Uterus (tissue), 4 donors: Measurements from ENCODE around the gene CR1. TPM values are rescaled to one million over a fixed set of nuclear protein-coding genes. Genes with fewer than 3 reads are reported as not detected.
"Not testable (repeated sequence)": the region's sequence is repeated elsewhere in the genome, so short reads cannot be mapped to it uniquely, and the experiment has no call there.

Experiments used
- DNase-seq, 2 donors: peaks; one replicate each; pipeline ENCODE4 v3.0.0-alpha.2; 2019 to 2020
- H3K27ac ChIP-seq, 2 donors: fragments of 200-600 bp; sonication (generic); 1 replicate in 1 of 2; 2 replicates in 1 of 2; pipeline ENCODE4 v1.5.1; 2016 to 2018
- H3K27me3 ChIP-seq, 2 donors: fragments of 200-600 bp; sonication (generic); one replicate each; pipeline ENCODE4 v1.5.1; 2018 to 2019; ENCODE audit warnings: control low read depth in 1 of 2
- H3K36me3 ChIP-seq, 2 donors: fragments of 200-600 bp; sonication (generic); one replicate each; pipeline ENCODE4 v1.5.1; 2019; ENCODE audit warnings: control low read depth in 1 of 2
- H3K4me1 ChIP-seq, 2 donors: fragments of 200-600 bp; sonication (generic); one replicate each; pipeline ENCODE4 v1.5.1; 2018 to 2019; ENCODE audit warnings: control low read depth in 1 of 2
- H3K4me3 ChIP-seq, 2 donors: fragments of 200-600 bp; sonication (generic); 1 replicate in 1 of 2; 2 replicates in 1 of 2; pipeline ENCODE4 v1.5.1; 2018 to 2019; ENCODE audit warnings: mild to moderate bottlenecking in 1 of 2
- H3K9me3 ChIP-seq, 2 donors: fragments of 200-600 bp; sonication (generic); one replicate each; pipeline ENCODE4 v1.5.1; 2019; ENCODE audit warnings: control low read depth in 1 of 2
- CTCF ChIP-seq, 4 experiments: fragments of 200-600 bp in 2 of 4; fragments of 450-650 bp in 2 of 4; sonication (generic) in 2 of 4; IDR thresholded peaks; one replicate each; pipeline ENCODE4 v1.5.1; 2016 to 2019; ENCODE audit warnings: antibody characterized with exemption in 4 of 4, mild to moderate bottlenecking in 2 of 4, moderate library complexity in 1 of 4
- POLR2A ChIP-seq, 2 donors: fragments of 450-650 bp; IDR thresholded peaks; one replicate each; pipeline ENCODE4 v1.6.1; 2016; ENCODE audit warnings: antibody characterized with exemption in 2 of 2, mild to moderate bottlenecking in 1 of 2, moderate library complexity in 1 of 2
- intact Hi-C: fragments of 100-400 bp; cut with DNase I; formaldehyde crosslinking; loops from one replicate; pipeline ENCODE4 v1.15.1; 2023; ENCODE audit warnings: low total_unique reads
- total RNA-seq, 4 donors: library from RNA; depleted of rRNA in 3 of 4; stranded (reverse); fragments of >200 nt in 3 of 4; gene quantifications; one replicate each; pipeline versions ENCODE4 v1.1.0 to v1.2.4, GENCODE V29; 2014 to 2023
- donor health status: DM: yes; HTN: yes; CAD: no.

Gene CR1
- total RNA-seq, 4 donors from 2014 or later = 1.8 to 3.7 (median 2.5) TPM

GRCh38 chr1:207612762-207613161, 116.8 kb downstream of the CR1 start:
- Histone ChIP-seq H3K27me3 (no peaks in the 10 kb centered on the region), H3K27ac (no peak overlapping the region), H3K9me3 (no peaks in the 10 kb centered on the region), H3K36me3 (no peaks in the 10 kb centered on the region), H3K4me3 (no peak overlapping the region), H3K4me1 (no peaks in the 10 kb centered on the region)
- intact Hi-C loops = no loop called here
- TF ChIP-seq CTCF (IDR thresholded peaks at IDR 0.05) (no peak), POLR2A (IDR thresholded peaks at IDR 0.05) (no peak)
- DNase-seq = no peak

GRCh38 chr1:207619871-207620542, 124.0 kb downstream of the CR1 start:
- no peak for DNase-seq

GRCh38 chr1:207620543-207620893, 124.6 kb downstream of the CR1 start:
- Histone ChIP-seq H3K4me1 (no peaks in the 10 kb centered on the region), H3K4me3 (no peak overlapping the region), H3K27ac (no peak overlapping the region), H3K27me3 (no peaks in the 10 kb centered on the region), H3K9me3 (no peaks in the 10 kb centered on the region), H3K36me3 (no peaks in the 10 kb centered on the region)
- TF ChIP-seq POLR2A (IDR thresholded peaks at IDR 0.05) (no peak), CTCF (IDR thresholded peaks at IDR 0.05) (no peak)
- no peak for DNase-seq
- intact Hi-C loops = no loop called here

More at GRCh38 chr1:207619871-207620542, 124.0 kb downstream of the CR1 start:
- H3K27me3 ChIP-seq = no peaks in the 10 kb centered on the region
- intact Hi-C loops = no loop called here
- no peak overlapping the region for H3K27ac ChIP-seq
- H3K36me3 ChIP-seq = no peaks in the 10 kb centered on the region
- TF ChIP-seq CTCF (IDR thresholded peaks at IDR 0.05) (peak; percentile 31 to 57 (median 45)), POLR2A (IDR thresholded peaks at IDR 0.05) (no peak)
- H3K4me1 ChIP-seq = no peaks in the 10 kb centered on the region
- no peak overlapping the region for H3K4me3 ChIP-seq
- no peaks in the 10 kb centered on the region for H3K9me3 ChIP-seq

GRCh38 chr1:207625504-207626071, 129.6 kb downstream of the CR1 start:
- DNase-seq, intact Hi-C loops, H3K4me3 ChIP-seq, H3K9me3 ChIP-seq, H3K27me3 ChIP-seq, H3K4me1 ChIP-seq, H3K27ac ChIP-seq, H3K36me3 ChIP-seq: not testable (repeated sequence)

GRCh38 chr1:207626972-207627337, 131.0 kb downstream of the CR1 start:
- Histone ChIP-seq H3K9me3 (no peaks in the 10 kb centered on the region), H3K27me3 (no peaks in the 10 kb centered on the region), H3K36me3 (no peaks in the 10 kb centered on the region), H3K27ac (no peak overlapping the region), H3K4me3 (no peak overlapping the region), H3K4me1 (no peaks in the 10 kb centered on the region)
- no peak for DNase-seq
- intact Hi-C loops = no loop called here
- TF ChIP-seq CTCF (IDR thresholded peaks at IDR 0.05) = no peak
